IMR-90 (cell line): ENCODE measurements around the gene TEX22. TPM values are rescaled to one million over a fixed set of nuclear protein-coding genes. Genes with fewer than 3 reads are reported as not detected.

Experiments
- ATAC-seq: fragments of 200-7000 bp; cut with Tn5 transposase; 2 replicates; pipeline ENCODE4 v1.9.1; 2020; ENCODE audit warnings: low read depth, mild to moderate bottlenecking, moderate library complexity
- BruUV-seq: library from RNA; stranded (reverse); fragments of 400-500 nt; replicated peaks from 2 replicates; lab custom pipeline; 2021; lab: Mats Ljungman, UMichigan
- CTCF ChIA-PET: fragments of 300-600 bp; formaldehyde crosslinking; extraction: SDS; loops from one replicate; lab custom pipeline; 2021; ENCODE audit warnings: antibody characterized with exemption; lab: Yijun Ruan, JAX
- POLR2A ChIA-PET: fragments of 300-600 bp; sonication (Branson Sonifier 250); formaldehyde crosslinking; loops from one replicate; lab custom pipeline; 2022; ENCODE audit warnings: antibody characterized with exemption; ENCODE audit not compliant: unreplicated experiment; lab: Charles Lee
- DNase-seq: peaks from one replicate; pipeline ENCODE4 v3.0.0; 2013
- H2AFZ ChIP-seq: replicated peaks from 2 replicates; pipeline ENCODE3; 2013; ENCODE audit warnings: low read length, mild to moderate bottlenecking; ENCODE audit not compliant: poor library complexity
- H2AK5ac ChIP-seq: 2 replicates; pipeline ENCODE4 v1.6.1; 2013; ENCODE audit warnings: low read depth, low read length, inconsistent platforms
- H2AK9ac ChIP-seq: replicated peaks from 2 replicates; pipeline ENCODE3; 2013; ENCODE audit warnings: mild to moderate bottlenecking, low read depth, low read length, moderate library complexity; ENCODE audit not compliant: poor library complexity
- H2BK120ac ChIP-seq: 2 replicates; pipeline ENCODE4 v1.6.1; 2013; ENCODE audit warnings: low read depth, low read length, inconsistent platforms
- H2BK15ac ChIP-seq: 3 replicates; pipeline ENCODE4 v1.6.1; 2013; ENCODE audit warnings: low read depth, low read length, inconsistent platforms
- H2BK20ac ChIP-seq: 2 replicates; pipeline ENCODE4 v1.6.1; 2013; ENCODE audit warnings: low read depth, mild to moderate bottlenecking, inconsistent platforms, low read length, moderate library complexity
- H2BK5ac ChIP-seq: 2 replicates; pipeline ENCODE4 v1.6.1; 2013; ENCODE audit warnings: mild to moderate bottlenecking, low read depth, low read length, inconsistent platforms; ENCODE audit not compliant: poor library complexity, severe bottlenecking
- H3K14ac ChIP-seq: replicated peaks from 2 replicates; pipeline ENCODE4 v1.6.1; 2013; ENCODE audit warnings: low read depth, low read length, inconsistent platforms
- H3K18ac ChIP-seq: 2 replicates; pipeline ENCODE4 v1.6.1; 2013; ENCODE audit warnings: low read depth, low read length, control low read depth
- H3K23ac ChIP-seq: 2 replicates; pipeline ENCODE4 v1.6.1; 2013; ENCODE audit warnings: low read depth, low read length, inconsistent platforms
- H3K27ac ChIP-seq: 2 replicates; pipeline ENCODE4 v1.5.1; 2013; ENCODE audit warnings: mild to moderate bottlenecking, control low read depth, low read length; ENCODE audit not compliant: insufficient read depth
- H3K27me3 ChIP-seq: 2 replicates; pipeline ENCODE4 v1.6.1; 2013; ENCODE audit warnings: low read length; ENCODE audit not compliant: control insufficient read depth, insufficient read depth
- H3K36me3 ChIP-seq: 2 replicates; pipeline ENCODE4 v1.6.1; 2013; ENCODE audit warnings: low read length, mixed read lengths; ENCODE audit not compliant: control insufficient read depth, insufficient read depth
- H3K4ac ChIP-seq: 2 replicates; pipeline ENCODE4 v1.6.1; 2013; ENCODE audit warnings: low read depth, low read length, inconsistent platforms
- H3K4me1 ChIP-seq: 2 replicates; pipeline ENCODE4 v1.6.1; 2013; ENCODE audit warnings: low read length, mixed read lengths; ENCODE audit not compliant: control insufficient read depth, insufficient read depth
- H3K4me2 ChIP-seq: 2 replicates; pipeline ENCODE4 v1.6.1; 2013; ENCODE audit warnings: low read depth, mild to moderate bottlenecking, control low read depth, low read length, moderate library complexity
- H3K4me3 ChIP-seq: 2 replicates; pipeline ENCODE4 v1.5.1; 2013; ENCODE audit warnings: low read depth, mild to moderate bottlenecking, control low read depth, low read length, moderate library complexity; ENCODE audit not compliant: insufficient read depth
- H3K56ac ChIP-seq: 2 replicates; pipeline ENCODE4 v1.6.1; 2013; ENCODE audit warnings: low read length, inconsistent platforms; ENCODE audit not compliant: insufficient read depth; ENCODE audit errors: extremely low read depth
- H3K79me1 ChIP-seq, 2 experiments: 2 replicates each; pipeline ENCODE4 v1.6.1; 2013; ENCODE audit warnings: low read length in 2 of 2, inconsistent platforms in 1 of 2, low read depth in 1 of 2
- H3K9ac ChIP-seq: 2 replicates; pipeline ENCODE4 v1.6.1; 2013; ENCODE audit warnings: low read depth, low read length, control low read depth
- H3K9me1 ChIP-seq: 2 replicates; pipeline ENCODE4 v1.6.1; 2013; ENCODE audit warnings: low read length, inconsistent platforms; ENCODE audit not compliant: insufficient read depth
- H3K9me3 ChIP-seq: 2 replicates; pipeline ENCODE4 v1.6.1; 2013; ENCODE audit warnings: low read length; ENCODE audit not compliant: control insufficient read depth, insufficient read depth
- H4K20me1 ChIP-seq: 2 replicates; pipeline ENCODE4 v1.6.1; 2013; ENCODE audit warnings: low read length, inconsistent platforms; ENCODE audit not compliant: insufficient read depth
- H4K5ac ChIP-seq: 2 replicates; pipeline ENCODE4 v1.6.1; 2013; ENCODE audit warnings: mild to moderate bottlenecking, low read depth, low read length, control low read depth
- H4K8ac ChIP-seq, 2 experiments: 2 replicates each; pipeline ENCODE4 v1.6.1; 2013; ENCODE audit warnings: low read depth in 2 of 2, low read length in 2 of 2, control low read depth in 1 of 2, inconsistent platforms in 1 of 2
- H4K91ac ChIP-seq: 2 replicates; pipeline ENCODE4 v1.6.1; 2013; ENCODE audit warnings: low read depth, low read length, inconsistent platforms; ENCODE audit not compliant: insufficient read depth
- CHD1 ChIP-seq: IDR thresholded peaks from 2 replicates; pipeline ENCODE4 v1.6.1; 2012; ENCODE audit warnings: low read depth, low read length, improper control_type of control experiment
- NFE2L2 ChIP-seq: fragments of 150-350 bp; IDR thresholded peaks from 2 replicates; pipeline ENCODE4 v1.6.1; 2016; ENCODE audit warnings: low read depth, mild to moderate bottlenecking, low read length
- RCOR1 ChIP-seq: IDR thresholded peaks from 2 replicates; pipeline ENCODE4 v1.6.1; 2012; ENCODE audit warnings: mild to moderate bottlenecking, low read length, improper control_type of control experiment; ENCODE audit not compliant: insufficient replicate concordance
- WGBS, 2 experiments: methylation state at CpG; one replicate each; pipeline versions ENCODE4 v1.1.5 to v1.1.7; 2013; ENCODE audit warnings: missing lambda C conversion rate in 2 of 2; ENCODE audit not compliant: insufficient read length in 1 of 2; ENCODE audit errors: extremely low coverage in 2 of 2; 5-methylcytosine and 5-hydroxymethylcytosine counted together
- dilution Hi-C: fragments of 300-500 bp; cut with HindIII; formaldehyde crosslinking; loops from one replicate; pipeline ENCODE4 v1.14.3; 2018; ENCODE audit warnings: low sequenced_read_pairs; ENCODE audit not compliant: unreplicated experiment
- in situ Hi-C: fragments of 300-500 bp; cut with MboI; formaldehyde crosslinking; loops from 3 replicates; pipeline ENCODE4 v1.14.3; 2019; ENCODE audit warnings: low sequenced_read_pairs, inconsistent platforms, mixed read lengths
- intact Hi-C: fragments of 100-400 bp; cut with micrococcal nuclease; formaldehyde crosslinking; loops from 2 replicates; pipeline ENCODE4 v1.10.0; 2022
- polyA plus RNA-seq, 3 experiments: library from polyadenylated mRNA; depleted of rRNA; stranded (reverse); fragments of >200 nt; gene quantifications; 2 replicates each; pipeline ENCODE4 v1.2.3, GENCODE V29; 2012; ENCODE audit warnings: low replicate concordance in 1 of 3
- total RNA-seq: library from RNA; depleted of rRNA; stranded (reverse); fragments of >200 nt; gene quantifications from 2 replicates; pipeline ENCODE4 v1.2.3, GENCODE V29; 2012
- TF ChIP-seq, protein P1 (sequence below): fragments of 150-350 bp; IDR thresholded peaks from 2 replicates; pipeline ENCODE4 v1.6.1; 2017; ENCODE audit warnings: mild to moderate bottlenecking, antibody characterized with exemption, low read length, low read depth

The TEX22 gene
- total and polyA plus RNA-seq, 2 of the 4 experiments (the other 2 are of a cell fraction): 0.10 to 0.18 TPM

DNA sequence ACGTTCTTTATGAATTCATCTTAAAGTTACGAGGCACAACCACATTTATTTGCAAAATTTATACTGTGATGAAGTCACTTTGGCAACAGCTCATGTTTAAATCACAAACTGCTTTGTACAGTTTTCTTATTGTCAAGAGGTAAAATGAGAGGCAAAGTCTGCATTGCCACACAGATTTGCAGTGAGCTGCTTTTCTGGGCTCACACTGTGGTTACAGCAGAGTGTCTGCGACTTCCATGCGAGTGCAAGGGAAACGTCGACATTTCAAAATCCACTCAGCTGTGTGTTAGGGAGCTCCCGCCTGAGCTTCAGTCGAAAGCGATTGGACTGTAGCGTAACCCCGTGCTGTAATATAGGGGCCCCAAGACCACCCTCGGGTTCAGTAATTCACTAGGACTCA, 34.3 kb downstream of the TEX22 start:
- peaks cover 10% of the 10 kb centered on the region for H3K9me1 ChIP-seq
- H3K9me3 ChIP-seq: no peaks in the 10 kb centered on the region
- no peak overlapping the region for H3K4ac ChIP-seq
- no peak overlapping the region for H3K4me3 ChIP-seq
- H4K5ac ChIP-seq: no peak overlapping the region
- H3K23ac ChIP-seq: no peak overlapping the region
- in situ Hi-C loops (no loop called here), dilution Hi-C loops (no loop called here), intact Hi-C loops (no loop called here)
- H3K79me1 ChIP-seq: peaks cover 25 to 81% of the 10 kb centered on the region in 2 experiments
- H4K8ac ChIP-seq: no peak overlapping the region
- H3K4me2 ChIP-seq: no peak overlapping the region
- ATAC-seq (no peak), DNase-seq (no peak)
- H2BK120ac ChIP-seq: no peak overlapping the region
- H3K4me1 ChIP-seq: no peaks in the 10 kb centered on the region; the same call in 1 of the 2 replicates
- no peak overlapping the region for H3K14ac ChIP-seq
- H3K27me3 ChIP-seq: no peaks in the 10 kb centered on the region
- ChIA-PET CTCF (no interaction called here), POLR2A (no interaction called here)
- H4K91ac ChIP-seq: no peak overlapping the region
- no peak overlapping the region for H3K56ac ChIP-seq
- no peaks in the 10 kb centered on the region; the same call in 1 of the 2 replicates for H3K36me3 ChIP-seq
- no peak overlapping the region for H2BK5ac ChIP-seq
- TF ChIP-seq, protein P1, sequence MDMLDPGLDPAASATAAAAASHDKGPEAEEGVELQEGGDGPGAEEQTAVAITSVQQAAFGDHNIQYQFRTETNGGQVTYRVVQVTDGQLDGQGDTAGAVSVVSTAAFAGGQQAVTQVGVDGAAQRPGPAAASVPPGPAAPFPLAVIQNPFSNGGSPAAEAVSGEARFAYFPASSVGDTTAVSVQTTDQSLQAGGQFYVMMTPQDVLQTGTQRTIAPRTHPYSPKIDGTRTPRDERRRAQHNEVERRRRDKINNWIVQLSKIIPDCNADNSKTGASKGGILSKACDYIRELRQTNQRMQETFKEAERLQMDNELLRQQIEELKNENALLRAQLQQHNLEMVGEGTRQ: no peak
- TF ChIP-seq CHD1 (no peak), NFE2L2 (no peak), RCOR1 (no peak)
- no peak overlapping the region for H3K18ac ChIP-seq
- H2BK20ac ChIP-seq: no peak overlapping the region
- no peak overlapping the region for H2AK9ac ChIP-seq
- H4K20me1 ChIP-seq: peaks cover 88% of the 10 kb centered on the region
- no peak overlapping the region for H3K9ac ChIP-seq
- H2AK5ac ChIP-seq: no peak overlapping the region
- H2AFZ ChIP-seq: no peak overlapping the region
- WGBS, 2 experiments: 88% methylated on average over 10 of the region's 12 CpGs; no CpG with 5 or more reads in 1 of the 2 experiments
- BruUV-seq: no TSS peak
- no peak overlapping the region for H3K27ac ChIP-seq
- H2BK15ac ChIP-seq: no peak overlapping the region
